Left lung (tissue), 10 donors: ENCODE results near the gene PYGB. TPM values are rescaled to one million over a fixed set of nuclear protein-coding genes. Genes with fewer than 3 reads are reported as not detected.

Experiments
- ATAC-seq: fragments of 200-7000 bp; cut with Tn5 transposase; one replicate; pipeline ENCODE4 v1.9.1; 2020; ENCODE audit warnings: moderate library complexity
- DNase-seq, 4 donors: peaks; one replicate each; pipeline ENCODE4 v3.0.0-alpha.2; 2013 to 2020
- H3K27ac ChIP-seq, 2 donors: fragments of 200-600 bp; sonication (generic) in 1 of 2; one replicate each; pipeline versions ENCODE4 v1.5.0 to v1.8.0; 2020 to 2021
- H3K27me3 ChIP-seq, 2 donors: fragments of 200-600 bp; sonication (generic) in 1 of 2; one replicate each; pipeline versions ENCODE4 v1.5.0 to v1.8.0; 2020 to 2021
- H3K36me3 ChIP-seq, 2 donors: fragments of 200-600 bp; sonication (generic) in 1 of 2; one replicate each; pipeline versions ENCODE4 v1.5.0 to v1.8.0; 2020 to 2021
- H3K4me1 ChIP-seq, 2 donors: fragments of 200-600 bp; one replicate each; pipeline ENCODE4 v1.8.0; 2021
- H3K4me3 ChIP-seq, 2 donors: fragments of 200-600 bp; sonication (generic) in 1 of 2; one replicate each; pipeline versions ENCODE4 v1.5.0 to v1.8.0; 2020 to 2021; ENCODE audit warnings: mild to moderate bottlenecking in 1 of 2
- H3K9me3 ChIP-seq, 2 donors: fragments of 200-600 bp; sonication (generic) in 1 of 2; one replicate each; pipeline versions ENCODE4 v1.5.0 to v1.8.0; 2020 to 2021
- intact Hi-C, 2 donors: fragments of 100-400 bp; cut with DNase I; formaldehyde crosslinking; loops; one replicate each; pipeline versions ENCODE4 v1.11.2 to v1.14.2; 2022
- polyA plus RNA-seq, 6 donors: library from polyadenylated mRNA; unstranded; fragments of 120-200 nt; gene quantifications; one replicate each; pipeline ENCODE4 v1.2.1, GENCODE V29; 2013; ENCODE audit not compliant: insufficient read length in 6 of 6
- total RNA-seq, 2 donors: library from RNA; stranded (reverse); fragmentation: NEBNext Ultra II Directional; extraction: Animal tissue kit (Norgen Biotek cat#: 25700); gene quantifications; one replicate each; pipeline ENCODE4 v1.2.1, GENCODE V29; 2021
- TF ChIP-seq, protein P1 (sequence below), 2 donors: fragments of 200-600 bp; sonication (generic) in 1 of 2; IDR thresholded peaks; one replicate each; pipeline versions ENCODE4 v1.5.0 to v1.8.0; 2021; ENCODE audit warnings: antibody characterized with exemption in 2 of 2
- donor health status: DM: no; HTN: yes; CAD: no.
- donor health status: DM: no; HTN: no; CAD: no.

PYGB gene
- total and polyA plus RNA-seq, 8 donors = 37.8 to 81.3 (median 47.8) TPM

DNA sequence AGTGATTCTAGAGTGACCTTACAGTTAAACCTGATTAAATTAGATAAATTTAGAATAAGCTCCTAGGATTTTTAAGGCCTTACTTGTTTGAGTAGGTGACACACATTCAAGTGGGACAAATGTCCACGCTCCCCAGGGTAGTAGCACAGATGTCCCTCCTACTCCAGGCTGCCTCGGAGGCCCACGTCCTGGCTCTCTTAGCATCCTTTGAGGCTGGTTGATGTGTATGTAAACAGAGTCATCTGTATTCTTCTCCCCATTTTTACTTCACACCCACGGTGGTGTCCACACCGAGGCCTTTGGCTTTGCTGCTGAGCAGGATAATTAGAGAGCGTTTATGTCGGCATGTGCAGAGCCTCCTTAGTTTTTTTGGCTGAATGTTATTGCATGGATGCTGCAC lies 36.6 kb upstream of the PYGB start:
- Histone ChIP-seq H3K4me3 (no peak overlapping the region), H3K4me1 (no peaks in the 10 kb centered on the region), H3K27me3 (no peaks in the 10 kb centered on the region), H3K36me3 (peaks cover 0 to 69% of the 10 kb centered on the region in 2 donors), H3K27ac (no peak overlapping the region), H3K9me3 (no peaks in the 10 kb centered on the region)
- TF ChIP-seq, protein P1, sequence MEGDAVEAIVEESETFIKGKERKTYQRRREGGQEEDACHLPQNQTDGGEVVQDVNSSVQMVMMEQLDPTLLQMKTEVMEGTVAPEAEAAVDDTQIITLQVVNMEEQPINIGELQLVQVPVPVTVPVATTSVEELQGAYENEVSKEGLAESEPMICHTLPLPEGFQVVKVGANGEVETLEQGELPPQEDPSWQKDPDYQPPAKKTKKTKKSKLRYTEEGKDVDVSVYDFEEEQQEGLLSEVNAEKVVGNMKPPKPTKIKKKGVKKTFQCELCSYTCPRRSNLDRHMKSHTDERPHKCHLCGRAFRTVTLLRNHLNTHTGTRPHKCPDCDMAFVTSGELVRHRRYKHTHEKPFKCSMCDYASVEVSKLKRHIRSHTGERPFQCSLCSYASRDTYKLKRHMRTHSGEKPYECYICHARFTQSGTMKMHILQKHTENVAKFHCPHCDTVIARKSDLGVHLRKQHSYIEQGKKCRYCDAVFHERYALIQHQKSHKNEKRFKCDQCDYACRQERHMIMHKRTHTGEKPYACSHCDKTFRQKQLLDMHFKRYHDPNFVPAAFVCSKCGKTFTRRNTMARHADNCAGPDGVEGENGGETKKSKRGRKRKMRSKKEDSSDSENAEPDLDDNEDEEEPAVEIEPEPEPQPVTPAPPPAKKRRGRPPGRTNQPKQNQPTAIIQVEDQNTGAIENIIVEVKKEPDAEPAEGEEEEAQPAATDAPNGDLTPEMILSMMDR (IDR thresholded peaks at IDR 0.05) = no peak
- ATAC-seq (no peak), DNase-seq (no peak)
- intact Hi-C loops = no loop called here

DNA sequence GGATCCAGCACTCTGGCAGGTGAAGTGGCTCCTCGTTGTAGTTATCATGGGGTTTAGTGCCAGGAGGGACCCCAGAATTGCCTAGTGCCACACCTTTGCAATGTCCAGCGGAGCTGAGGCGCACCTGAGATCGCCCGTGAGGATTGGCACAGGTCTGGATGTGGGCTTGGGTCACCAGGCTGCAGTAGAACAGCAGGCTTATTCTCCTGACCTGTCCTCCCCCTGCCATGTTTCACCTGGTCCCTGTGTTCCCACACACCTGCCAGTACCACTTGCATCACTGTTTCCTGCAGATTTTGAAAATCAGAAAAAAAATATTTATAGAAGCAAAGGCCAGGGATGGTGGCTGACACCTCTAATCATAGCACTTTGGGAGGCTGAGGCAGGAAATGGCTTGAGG lies 35.6 kb upstream of the PYGB start:
- Histone ChIP-seq H3K4me3 (no peak overlapping the region), H3K27me3 (no peaks in the 10 kb centered on the region), H3K4me1 (no peaks in the 10 kb centered on the region), H3K9me3 (no peaks in the 10 kb centered on the region), H3K27ac (no peak overlapping the region), H3K36me3 (peaks cover 0 to 77% of the 10 kb centered on the region in 2 donors)
- ATAC-seq = no peak
- intact Hi-C loops = no loop called here
- TF ChIP-seq, protein P1 (IDR thresholded peaks at IDR 0.05) = no peak
- no peak for DNase-seq

DNA sequence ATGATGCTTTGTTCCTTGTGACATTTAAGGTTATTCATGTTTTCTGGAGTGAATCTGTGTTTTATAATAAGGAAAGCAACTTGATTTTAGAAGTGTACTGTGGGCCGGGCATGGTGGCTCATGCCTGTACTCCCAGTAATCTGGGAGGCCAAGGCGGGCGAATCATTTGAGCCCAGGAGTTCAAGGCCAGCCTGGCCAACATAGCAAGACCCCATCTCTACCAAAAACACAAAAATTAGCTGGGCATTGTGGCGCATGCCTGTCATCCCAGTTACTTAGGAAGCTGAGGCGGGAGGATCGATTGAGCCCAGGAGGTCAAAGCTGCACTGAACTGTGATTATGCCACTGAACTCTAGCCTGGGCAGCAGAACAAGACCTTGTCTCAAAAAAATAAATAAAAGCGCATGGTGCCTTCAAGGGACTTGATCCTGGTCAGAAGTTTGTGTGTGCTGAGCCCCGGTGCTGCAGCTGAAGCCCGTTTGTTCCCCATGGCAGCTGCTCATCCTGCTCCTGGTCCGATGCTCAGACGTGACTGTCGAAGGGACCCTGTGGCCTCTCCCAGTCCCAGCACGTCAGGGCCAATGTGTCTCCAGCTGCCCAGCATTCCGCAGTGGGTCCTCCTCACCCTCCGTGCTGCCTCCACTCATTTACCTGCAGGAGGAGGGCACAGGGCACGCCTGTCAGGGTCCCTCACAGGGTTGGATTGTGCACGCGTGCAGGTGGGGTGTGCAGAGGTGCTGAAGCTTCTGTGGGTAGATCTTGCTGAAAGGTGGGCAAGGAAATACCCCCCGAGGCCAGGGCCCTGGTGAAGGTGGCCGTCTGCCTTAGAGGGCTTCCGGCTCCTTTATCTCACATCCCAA lies 34.1 kb upstream of the PYGB start:
- ATAC-seq (no peak), DNase-seq (no peak)
- Histone ChIP-seq H3K36me3 (peaks cover 0 to 89% of the 10 kb centered on the region in 2 donors), H3K4me3 (no peak overlapping the region), H3K4me1 (no peaks in the 10 kb centered on the region), H3K27ac (no peak overlapping the region), H3K9me3 (no peaks in the 10 kb centered on the region), H3K27me3 (no peaks in the 10 kb centered on the region)
- TF ChIP-seq, protein P1 (IDR thresholded peaks at IDR 0.05) = no peak
- intact Hi-C loops = no loop called here

DNA sequence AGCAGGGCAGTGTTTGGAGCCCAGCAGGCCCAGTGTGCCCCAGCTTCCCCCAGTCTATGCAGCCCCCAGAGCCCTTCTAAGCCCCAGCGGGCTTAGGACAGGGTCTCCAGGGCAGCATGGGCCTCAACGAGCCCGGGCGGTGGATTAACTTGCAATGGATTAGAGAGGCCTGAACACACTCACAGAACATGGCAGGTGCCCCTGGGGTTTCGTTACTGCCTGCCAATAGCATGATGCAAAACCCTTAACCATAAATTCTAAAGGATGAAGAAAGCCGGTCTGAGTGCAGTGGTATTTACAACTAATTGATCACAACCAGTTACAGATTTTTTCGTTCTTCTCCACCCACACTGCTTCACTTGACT lies 33.5 kb upstream of the PYGB start:
- DNase-seq = no peak
- H3K36me3 ChIP-seq = peaks cover 0 to 95% of the 10 kb centered on the region in 2 donors
- H3K27ac ChIP-seq = no peak overlapping the region
- ATAC-seq = no peak
- no peak overlapping the region for H3K4me3 ChIP-seq
- intact Hi-C loops = no loop called here
- TF ChIP-seq, protein P1 (IDR thresholded peaks at IDR 0.05) = no peak
- H3K4me1 ChIP-seq = no peaks in the 10 kb centered on the region
- H3K9me3 ChIP-seq = no peaks in the 10 kb centered on the region
- no peaks in the 10 kb centered on the region for H3K27me3 ChIP-seq

DNA sequence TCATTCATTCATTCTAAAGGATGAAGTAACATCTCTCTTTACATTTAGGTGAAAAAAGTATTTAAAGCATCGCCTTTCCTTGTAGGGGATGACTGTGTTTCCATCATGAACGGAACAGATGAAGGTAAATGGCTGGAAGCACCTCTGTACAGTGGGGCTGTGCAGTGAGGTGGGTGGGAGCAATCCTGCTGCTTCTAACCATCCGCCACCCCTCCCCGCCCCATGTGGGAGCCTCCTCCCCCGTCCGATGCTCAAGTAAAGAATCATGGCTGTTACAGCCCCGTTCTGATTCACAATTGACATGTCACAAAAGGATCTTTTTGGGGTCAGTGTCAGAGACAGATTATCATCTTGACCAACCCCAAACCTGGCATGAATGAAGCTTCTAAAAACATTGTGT lies 33.1 kb upstream of the PYGB start:
- peaks cover 0 to 97% of the 10 kb centered on the region in 2 donors for H3K36me3 ChIP-seq
- DNase-seq (no peak), ATAC-seq (no peak)
- TF ChIP-seq, protein P1 (IDR thresholded peaks at IDR 0.05) = no peak
- no peaks in the 10 kb centered on the region for H3K9me3 ChIP-seq
- no peak overlapping the region for H3K4me3 ChIP-seq
- H3K27ac ChIP-seq = no peak overlapping the region
- H3K27me3 ChIP-seq = no peaks in the 10 kb centered on the region
- intact Hi-C loops = no loop called here
- H3K4me1 ChIP-seq = no peaks in the 10 kb centered on the region
